Progenitor cell of endocrine pancreas (in vitro differentiated cells): ENCODE measurements around the gene VCPKMT. TPM values are rescaled to one million over a fixed set of nuclear protein-coding genes. Genes with fewer than 3 reads are reported as not detected.

ENCODE experiments used
- DNase-seq: peaks from one replicate; pipeline ENCODE4 v3.0.0; 2021; ENCODE audit warnings: low spot score; ENCODE audit not compliant: unreplicated experiment
- H3K27ac Mint-ChIP-seq: 2 replicates; pipeline ENCODE4 v1.8.0; 2021; ENCODE audit warnings: mild to moderate bottlenecking, moderate library complexity, mixed read lengths
- H3K27me3 Mint-ChIP-seq: 2 replicates; pipeline ENCODE4 v1.8.0; 2021; ENCODE audit warnings: mixed read lengths
- H3K36me3 Mint-ChIP-seq: 2 replicates; pipeline ENCODE4 v1.8.0; 2022; ENCODE audit warnings: mixed read lengths; ENCODE audit not compliant: insufficient read depth
- H3K4me1 Mint-ChIP-seq: 2 replicates; pipeline ENCODE4 v1.8.0; 2021; ENCODE audit warnings: low read depth, mixed read lengths
- H3K4me3 Mint-ChIP-seq: 2 replicates; pipeline ENCODE4 v1.8.0; 2021; ENCODE audit warnings: low read depth, mild to moderate bottlenecking, moderate library complexity, mixed read lengths
- H3K9me3 Mint-ChIP-seq: 2 replicates; pipeline ENCODE4 v1.8.0; 2021; ENCODE audit warnings: low read depth, mixed read lengths
- CTCF ChIP-seq: fragments of 200-600 bp; sonication (generic); IDR thresholded peaks from one replicate; pipeline ENCODE4 v1.5.0; 2021; ENCODE audit warnings: antibody characterized with exemption, mild to moderate bottlenecking; ENCODE audit not compliant: unreplicated experiment
- long read RNA-seq: library from polyadenylated mRNA; unstranded; transcript quantifications from one replicate; pipeline ENCODE4 v2.0.0, GENCODE V29; 2020
- total RNA-seq: library from RNA; stranded (reverse); gene quantifications from 2 replicates; pipeline ENCODE4 v1.2.1, GENCODE V29; 2021

The VCPKMT gene
- 11.9 and 14.6 TPM in 2 replicates for total RNA-seq
- long read RNA-seq, transcript VCPKMT-204 (6 exons, 1,793 nt) = minor isoform, 9 of 48 reads
- long read RNA-seq, transcript VCPKMT-201 (5 exons, 795 nt) = minor isoform, 5 of 48 reads
- long read RNA-seq, transcript VCPKMT-202 (6 exons, 1,761 nt) = major isoform, 20 of 48 reads
- long read RNA-seq, partial matches to known transcripts = 3 of 48 reads
- long read RNA-seq, other reads (novel, unspliced or antisense) = 10 of 48 reads

DNA sequence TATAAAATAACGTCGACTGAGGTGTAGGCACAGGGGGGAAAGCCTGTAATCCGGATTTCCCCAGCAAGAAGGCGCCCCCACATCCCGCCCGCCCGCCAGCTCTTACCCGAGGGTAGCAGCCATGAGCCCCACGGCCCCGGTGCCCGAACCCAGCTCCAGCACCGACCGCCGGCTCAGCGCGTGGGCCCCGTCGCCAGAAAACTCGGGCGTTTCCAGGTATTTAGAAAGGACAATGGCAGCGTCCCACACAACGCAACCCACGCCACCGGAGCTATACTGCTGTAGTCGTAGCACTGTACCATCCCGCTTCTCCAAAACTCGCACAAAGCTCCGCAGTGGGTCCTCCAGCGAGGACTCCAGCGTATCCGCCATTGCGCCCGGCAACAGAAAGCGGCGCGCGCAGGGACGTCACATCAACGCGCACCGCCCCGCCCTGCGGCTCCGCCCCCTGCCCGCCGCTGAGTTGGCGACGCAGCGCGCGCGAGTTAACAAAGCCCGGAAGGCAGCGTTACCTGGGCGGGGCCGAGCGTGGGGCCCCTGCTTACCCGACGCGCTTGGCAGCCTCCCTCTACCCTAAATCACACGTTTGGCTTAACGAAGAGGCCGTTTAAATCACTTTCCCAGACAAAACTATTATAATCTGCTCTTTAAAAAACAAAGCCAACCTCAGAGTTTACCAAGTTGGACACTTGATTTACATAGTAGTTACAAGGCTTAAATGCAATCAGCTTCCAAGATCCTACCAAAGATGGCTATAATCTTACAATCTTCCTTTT lies at the start of gene VCPKMT:
TSS of gene VCPKMT (minus strand) at position 392 of the 776 bp plus-strand sequence. CDS start at position 372, 20 bp downstream.
- no peak for TF ChIP-seq CTCF
- Mint-ChIP-seq H3K4me1 (peaks cover 17% of the 10 kb centered on the region), H3K9me3 (no peaks in the 10 kb centered on the region), H3K36me3 (peaks cover 17% of the 10 kb centered on the region), H3K27me3 (no peaks in the 10 kb centered on the region), H3K4me3 (peak within 1 kb of the TSS; percentile 95), H3K27ac (peak within 1 kb of the TSS; percentile 97)
- peak; percentile 89 for DNase-seq

DNA sequence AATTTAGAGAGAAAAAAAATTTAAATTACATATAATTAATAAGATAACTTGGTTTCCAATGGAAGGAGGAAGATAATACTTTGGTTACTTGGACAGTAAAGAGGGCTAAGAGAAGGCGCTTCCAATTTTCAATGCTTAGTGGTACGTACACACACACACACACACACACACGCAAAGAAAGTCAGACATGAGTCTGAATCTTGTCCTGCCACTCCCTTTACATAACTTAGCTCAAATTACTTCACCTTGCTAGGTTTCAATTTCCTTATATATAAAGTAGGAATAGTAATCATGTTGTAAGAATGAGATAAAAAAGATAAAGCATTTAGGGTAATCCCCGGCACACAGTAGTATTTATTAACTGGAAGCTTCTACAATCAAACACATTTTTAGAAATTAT lies 39.7 kb upstream of the VCPKMT start:
- Mint-ChIP-seq H3K4me3 (no peak overlapping the region), H3K4me1 (peaks cover 3% of the 10 kb centered on the region), H3K27me3 (no peaks in the 10 kb centered on the region), H3K9me3 (no peaks in the 10 kb centered on the region), H3K27ac (no peak overlapping the region), H3K36me3 (peaks cover 22% of the 10 kb centered on the region)
- no peak for TF ChIP-seq CTCF
- DNase-seq = no peak

DNA sequence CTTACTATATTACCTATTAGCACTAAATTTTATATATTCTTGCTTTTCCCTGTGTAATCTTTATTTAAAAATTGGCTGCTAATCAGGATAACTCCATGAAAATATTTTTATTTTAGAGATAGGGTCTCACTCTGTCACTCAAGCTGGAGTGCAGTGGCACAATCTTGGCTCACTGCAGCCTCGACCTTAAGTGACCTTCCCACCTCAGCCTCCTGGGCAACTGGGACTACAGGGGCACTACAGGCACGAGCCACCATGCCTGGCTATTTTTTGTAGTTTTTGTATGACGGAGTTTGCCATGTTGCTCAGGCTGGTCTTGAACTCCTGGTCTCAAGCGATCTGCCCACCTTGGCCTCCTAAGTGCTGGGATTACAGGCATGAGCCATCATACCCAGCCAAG lies 32.4 kb upstream of the VCPKMT start:
- no peak for DNase-seq
- Mint-ChIP-seq H3K27me3 (no peaks in the 10 kb centered on the region), H3K9me3 (no peaks in the 10 kb centered on the region), H3K36me3 (peaks cover 19% of the 10 kb centered on the region), H3K27ac (no peak overlapping the region), H3K4me1 (no peaks in the 10 kb centered on the region), H3K4me3 (no peak overlapping the region)
- TF ChIP-seq CTCF = no peak

DNA sequence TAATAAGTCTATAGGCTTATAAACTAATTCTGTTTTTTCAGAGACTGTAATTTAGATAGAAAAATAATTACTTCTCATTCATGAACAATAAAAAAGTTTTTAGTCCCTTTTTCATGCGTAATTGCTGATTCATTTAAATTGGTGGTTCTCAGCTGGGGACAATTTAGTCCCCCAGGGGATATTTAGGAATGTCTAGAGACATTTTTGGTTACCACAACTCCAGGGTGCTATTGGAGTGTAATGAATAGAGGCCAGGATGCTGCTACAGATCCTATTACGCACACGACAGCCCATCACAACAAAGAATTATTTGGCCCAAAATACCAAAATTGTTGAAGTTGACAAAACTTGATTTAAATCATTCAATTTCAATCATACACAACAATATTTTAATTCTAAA lies 22.8 kb upstream of the VCPKMT start:
- no peak for DNase-seq
- no peak overlapping the region for H3K4me3 Mint-ChIP-seq
- H3K27me3 Mint-ChIP-seq = no peaks in the 10 kb centered on the region
- H3K27ac Mint-ChIP-seq = no peak overlapping the region
- H3K9me3 Mint-ChIP-seq = no peaks in the 10 kb centered on the region
- no peaks in the 10 kb centered on the region for H3K4me1 Mint-ChIP-seq
- no peak for TF ChIP-seq CTCF
- H3K36me3 Mint-ChIP-seq = peaks cover 4% of the 10 kb centered on the region

- Mint-ChIP-seq H3K27me3 (no peaks in the 10 kb centered on the region), H3K36me3 (peaks cover 18% of the 10 kb centered on the region), H3K4me3 (no peak overlapping the region), H3K9me3 (no peaks in the 10 kb centered on the region), H3K27ac (no peak overlapping the region), H3K4me1 (peaks cover 3% of the 10 kb centered on the region)
- TF ChIP-seq CTCF = no peak
- DNase-seq = no peak
Measured at GRCh38 chr14:50127802-50128201, 11.4 kb upstream of the VCPKMT start.
